TTC549 (cell line): Measurements from ENCODE around the gene RIN3.

Experiments used
- FAIRE-seq: peaks from 2 replicates; lab custom pipeline; 2012; peaks lifted over from hg19 to GRCh38; lab: Jason Lieb, UNC

RIN3 gene

GRCh38 chr14:92484132-92484823 is 29.3 kb upstream of the RIN3 start:
- no peak for FAIRE-seq

GRCh38 chr14:92486881-92487280 is 26.7 kb upstream of the RIN3 start:
- FAIRE-seq, result no peak

- no peak for FAIRE-seq
These were observed 26.0 kb upstream of the RIN3 start for GRCh38 chr14:92487513-92488133.

GRCh38 chr14:92489394-92490238 is 24.0 kb upstream of the RIN3 start:
- FAIRE-seq, result no peak

- no peak for FAIRE-seq
These were observed 23.2 kb upstream of the RIN3 start for GRCh38 chr14:92490239-92490959.

GRCh38 chr14:92491782-92492181 is 21.8 kb upstream of the RIN3 start:
- FAIRE-seq, result no peak

- no peak for FAIRE-seq
These were observed 21.3 kb upstream of the RIN3 start for GRCh38 chr14:92492258-92492657.

GRCh38 chr14:92493024-92493423 is 20.6 kb upstream of the RIN3 start:
- no peak for FAIRE-seq

- FAIRE-seq, result no peak
These were observed 20.1 kb upstream of the RIN3 start for GRCh38 chr14:92493492-92493891.

GRCh38 chr14:92494512-92494911 is 19.1 kb upstream of the RIN3 start:
- no peak for FAIRE-seq

- no peak for FAIRE-seq
These were observed 18.6 kb upstream of the RIN3 start for GRCh38 chr14:92495027-92495426.

- no peak for FAIRE-seq
These were observed 17.3 kb upstream of the RIN3 start for GRCh38 chr14:92496191-92496857.

- FAIRE-seq, result no peak
These were observed 16.2 kb upstream of the RIN3 start for GRCh38 chr14:92497391-92497790.

- FAIRE-seq, result no peak
These were observed 14.3 kb upstream of the RIN3 start for GRCh38 chr14:92499234-92499633.

GRCh38 chr14:92500491-92500941 is 13.1 kb upstream of the RIN3 start:
- no peak for FAIRE-seq

- FAIRE-seq, result no peak
These were observed 11.7 kb upstream of the RIN3 start for GRCh38 chr14:92501891-92502351.

- FAIRE-seq, result no peak
These were observed 10.9 kb upstream of the RIN3 start for GRCh38 chr14:92502541-92503286.

GRCh38 chr14:92503756-92504491 is 9.7 kb upstream of the RIN3 start:
- no peak for FAIRE-seq

GRCh38 chr14:92505826-92506225 is 7.8 kb upstream of the RIN3 start:
- no peak for FAIRE-seq

GRCh38 chr14:92506231-92506630 is 7.3 kb upstream of the RIN3 start:
- FAIRE-seq, result no peak
